Measurements from ENCODE around the gene CLDN5. TPM values are rescaled to one million over a fixed set of nuclear protein-coding genes. Genes with fewer than 3 reads are reported as not detected.

CLDN5 gene
- polyA plus RNA-seq, 1 donor from 2014 or later: 0.66 TPM

DNA sequence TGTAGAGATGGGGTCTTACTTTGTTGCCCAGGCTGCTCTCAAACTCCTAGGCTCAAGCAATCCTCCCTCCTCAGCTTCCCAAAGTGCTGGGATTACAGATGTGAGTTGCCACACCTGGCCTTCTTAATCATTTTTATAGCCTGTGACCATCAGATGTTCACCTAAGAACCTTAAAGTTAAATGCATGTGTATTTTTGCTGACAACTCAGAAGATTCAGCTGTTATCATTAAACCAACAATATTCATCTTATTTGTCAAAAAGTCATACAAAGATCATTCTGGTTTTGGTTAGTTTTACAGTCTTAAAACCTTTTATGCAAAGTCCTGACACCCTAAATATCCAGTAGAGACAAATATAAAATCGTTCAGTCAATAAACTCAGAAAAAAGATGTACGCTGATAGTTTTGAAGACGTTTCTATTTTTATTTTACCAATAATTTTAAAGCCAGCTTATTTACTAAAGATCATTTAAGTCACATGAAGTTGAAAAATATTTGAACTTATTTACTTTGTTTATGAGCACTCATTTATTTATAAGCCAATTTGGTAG lies 22.2 kb downstream of the CLDN5 start:
- no peak overlapping the region for H3K27ac ChIP-seq (ENCODE audit: low read length)
- TF ChIP-seq EP300 (conservative IDR thresholded peaks at IDR 0.05; ENCODE audit: poor library complexity, severe bottlenecking) (no peak), POLR2AphosphoS5 (IDR thresholded peaks at IDR 0.05) (no peak)
- no peaks in the 10 kb centered on the region for H3K9me3 ChIP-seq (ENCODE audit: low read length)
- H3K36me3 ChIP-seq (ENCODE audit: insufficient read depth, low read length): no peaks in the 10 kb centered on the region
- no peaks in the 10 kb centered on the region for H3K27me3 ChIP-seq (ENCODE audit: insufficient read depth, low read depth, low read length)
- H3K9ac ChIP-seq (ENCODE audit: low read length): no peak overlapping the region
- no peak overlapping the region for H3K4me3 ChIP-seq (ENCODE audit: low read length)
- H3F3A ChIP-seq (ENCODE audit: insufficient read depth, low read length, poor library complexity, severe bottlenecking): no peaks in the 10 kb centered on the region
- H2AFZ ChIP-seq (ENCODE audit: low read depth, low read length): no peak overlapping the region
- H4K20me1 ChIP-seq (ENCODE audit: insufficient read depth): no peaks in the 10 kb centered on the region
- H3K4me2 ChIP-seq (ENCODE audit: low read length): no peak overlapping the region
- no peaks in the 10 kb centered on the region for H3K9me2 ChIP-seq (ENCODE audit: insufficient read depth, low read length)
- no peaks in the 10 kb centered on the region for H3K79me2 ChIP-seq (replicated peaks; ENCODE audit: insufficient read depth, low read length)

DNA sequence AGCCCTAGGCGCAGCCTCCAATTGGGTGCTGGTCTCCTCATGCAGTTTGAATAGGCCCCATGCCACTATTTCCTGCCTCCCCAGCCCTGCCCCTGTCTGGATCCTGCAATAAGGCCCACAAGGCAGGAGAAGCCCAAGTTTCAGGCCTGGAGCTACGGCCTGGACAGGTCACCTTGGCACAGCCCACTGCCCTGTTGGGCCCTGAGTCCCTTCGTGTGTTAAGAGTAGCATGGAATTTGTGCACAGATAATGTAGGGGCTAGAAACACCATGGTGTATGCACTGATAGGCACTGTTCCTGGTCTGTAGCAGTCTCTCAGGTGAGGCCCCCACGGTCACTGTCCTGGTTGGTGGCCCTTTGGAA lies 24.3 kb downstream of the CLDN5 start:
- Histone ChIP-seq H3F3A (ENCODE audit: insufficient read depth, low read length, poor library complexity, severe bottlenecking) (no peaks in the 10 kb centered on the region), H3K9me2 (ENCODE audit: insufficient read depth, low read length) (no peaks in the 10 kb centered on the region), H3K36me3 (ENCODE audit: insufficient read depth, low read length) (no peaks in the 10 kb centered on the region), H4K20me1 (ENCODE audit: insufficient read depth) (no peaks in the 10 kb centered on the region), H3K27ac (ENCODE audit: low read length) (no peak overlapping the region), H3K9ac (ENCODE audit: low read length) (no peak overlapping the region), H3K4me2 (ENCODE audit: low read length) (no peak overlapping the region), H3K4me3 (ENCODE audit: low read length) (no peak overlapping the region), H3K27me3 (ENCODE audit: insufficient read depth, low read depth, low read length) (no peaks in the 10 kb centered on the region), H3K79me2 (replicated peaks; ENCODE audit: insufficient read depth, low read length) (no peaks in the 10 kb centered on the region), H2AFZ (ENCODE audit: low read depth, low read length) (no peak overlapping the region), H3K9me3 (ENCODE audit: low read length) (no peaks in the 10 kb centered on the region)
- TF ChIP-seq POLR2AphosphoS5 (IDR thresholded peaks at IDR 0.05) (no peak), EP300 (conservative IDR thresholded peaks at IDR 0.05; ENCODE audit: poor library complexity, severe bottlenecking) (no peak), SMC3 (conservative IDR thresholded peaks at IDR 0.05; ENCODE audit: poor library complexity) (no peak), MXI1 (conservative IDR thresholded peaks at IDR 0.05; ENCODE audit: poor library complexity, severe bottlenecking) (no peak), EZH2 (IDR thresholded peaks at IDR 0.05; ENCODE audit: borderline replicate concordance, insufficient read depth, low read length, poor library complexity, severe bottlenecking) (no peak), RAD21 (conservative IDR thresholded peaks at IDR 0.05) (no peak), TAF1 (IDR thresholded peaks at IDR 0.05; ENCODE audit: low read depth) (no peak)
- TF ChIP-seq, protein P1, sequence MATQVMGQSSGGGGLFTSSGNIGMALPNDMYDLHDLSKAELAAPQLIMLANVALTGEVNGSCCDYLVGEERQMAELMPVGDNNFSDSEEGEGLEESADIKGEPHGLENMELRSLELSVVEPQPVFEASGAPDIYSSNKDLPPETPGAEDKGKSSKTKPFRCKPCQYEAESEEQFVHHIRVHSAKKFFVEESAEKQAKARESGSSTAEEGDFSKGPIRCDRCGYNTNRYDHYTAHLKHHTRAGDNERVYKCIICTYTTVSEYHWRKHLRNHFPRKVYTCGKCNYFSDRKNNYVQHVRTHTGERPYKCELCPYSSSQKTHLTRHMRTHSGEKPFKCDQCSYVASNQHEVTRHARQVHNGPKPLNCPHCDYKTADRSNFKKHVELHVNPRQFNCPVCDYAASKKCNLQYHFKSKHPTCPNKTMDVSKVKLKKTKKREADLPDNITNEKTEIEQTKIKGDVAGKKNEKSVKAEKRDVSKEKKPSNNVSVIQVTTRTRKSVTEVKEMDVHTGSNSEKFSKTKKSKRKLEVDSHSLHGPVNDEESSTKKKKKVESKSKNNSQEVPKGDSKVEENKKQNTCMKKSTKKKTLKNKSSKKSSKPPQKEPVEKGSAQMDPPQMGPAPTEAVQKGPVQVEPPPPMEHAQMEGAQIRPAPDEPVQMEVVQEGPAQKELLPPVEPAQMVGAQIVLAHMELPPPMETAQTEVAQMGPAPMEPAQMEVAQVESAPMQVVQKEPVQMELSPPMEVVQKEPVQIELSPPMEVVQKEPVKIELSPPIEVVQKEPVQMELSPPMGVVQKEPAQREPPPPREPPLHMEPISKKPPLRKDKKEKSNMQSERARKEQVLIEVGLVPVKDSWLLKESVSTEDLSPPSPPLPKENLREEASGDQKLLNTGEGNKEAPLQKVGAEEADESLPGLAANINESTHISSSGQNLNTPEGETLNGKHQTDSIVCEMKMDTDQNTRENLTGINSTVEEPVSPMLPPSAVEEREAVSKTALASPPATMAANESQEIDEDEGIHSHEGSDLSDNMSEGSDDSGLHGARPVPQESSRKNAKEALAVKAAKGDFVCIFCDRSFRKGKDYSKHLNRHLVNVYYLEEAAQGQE (IDR thresholded peaks at IDR 0.05; ENCODE audit: borderline replicate concordance): no peak
- TF ChIP-seq, protein P2, sequence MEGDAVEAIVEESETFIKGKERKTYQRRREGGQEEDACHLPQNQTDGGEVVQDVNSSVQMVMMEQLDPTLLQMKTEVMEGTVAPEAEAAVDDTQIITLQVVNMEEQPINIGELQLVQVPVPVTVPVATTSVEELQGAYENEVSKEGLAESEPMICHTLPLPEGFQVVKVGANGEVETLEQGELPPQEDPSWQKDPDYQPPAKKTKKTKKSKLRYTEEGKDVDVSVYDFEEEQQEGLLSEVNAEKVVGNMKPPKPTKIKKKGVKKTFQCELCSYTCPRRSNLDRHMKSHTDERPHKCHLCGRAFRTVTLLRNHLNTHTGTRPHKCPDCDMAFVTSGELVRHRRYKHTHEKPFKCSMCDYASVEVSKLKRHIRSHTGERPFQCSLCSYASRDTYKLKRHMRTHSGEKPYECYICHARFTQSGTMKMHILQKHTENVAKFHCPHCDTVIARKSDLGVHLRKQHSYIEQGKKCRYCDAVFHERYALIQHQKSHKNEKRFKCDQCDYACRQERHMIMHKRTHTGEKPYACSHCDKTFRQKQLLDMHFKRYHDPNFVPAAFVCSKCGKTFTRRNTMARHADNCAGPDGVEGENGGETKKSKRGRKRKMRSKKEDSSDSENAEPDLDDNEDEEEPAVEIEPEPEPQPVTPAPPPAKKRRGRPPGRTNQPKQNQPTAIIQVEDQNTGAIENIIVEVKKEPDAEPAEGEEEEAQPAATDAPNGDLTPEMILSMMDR (IDR thresholded peaks at IDR 0.05; ENCODE audit: poor library complexity, severe bottlenecking): no peak
